ENCODE data around the gene CLC. TPM values are rescaled to one million over a fixed set of nuclear protein-coding genes. Genes with fewer than 3 reads are reported as not detected.

CLC gene
- total and polyA plus RNA-seq, 2 of the 13 experiments (the other 11 are each of a cell fraction or from before 2014, with no cell fraction given) = not detected

GRCh38 chr19:39752795-39753194, 15.0 kb upstream of the CLC start:
- H2AFZ ChIP-seq (ENCODE audit: low read length) = no peak overlapping the region
- intact Hi-C loops (cut with micrococcal nuclease; ENCODE audit: unreplicated experiment) = no loop called here
- no peak for ATAC-seq
- no peak overlapping the region for H3K9ac ChIP-seq (ENCODE audit: insufficient read depth, low read depth, low read length)
- H4K20me1 ChIP-seq (ENCODE audit: insufficient read depth, low read length) = no peaks in the 10 kb centered on the region
- BruUV-seq (replicated peaks) = no TSS peak
- H3K4me3 ChIP-seq (replicated peaks in 1 of 3; ENCODE audit: insufficient read depth in 1 of 3, low read depth in 2 of 3, low read length in 3 of 3) = no peak overlapping the region
- H3K27ac ChIP-seq (ENCODE audit: extremely low read length, insufficient read depth, low read length) = no peak overlapping the region
- H3K4me1 ChIP-seq (ENCODE audit: insufficient read depth, low read length) = no peaks in the 10 kb centered on the region
- no peak overlapping the region for H3K4me2 ChIP-seq (ENCODE audit: low read depth, low read length)
- H3K36me3 ChIP-seq (replicated peaks in 1 of 2; ENCODE audit: control insufficient read depth in 1 of 2, insufficient read depth in 2 of 2, low read length in 2 of 2) = no peaks in the 10 kb centered on the region
- no peaks in the 10 kb centered on the region for H3K9me3 ChIP-seq (ENCODE audit: low read length)
- peaks cover 0 to 7% of the 10 kb centered on the region in 2 experiments; a peak in 1 of 5 replicates for H3K27me3 ChIP-seq (ENCODE audit: control insufficient read depth in 1 of 2, insufficient read depth in 2 of 2, low read length in 2 of 2)
- no peak for DNase-seq (ENCODE audit: low spot score)
- H3K79me2 ChIP-seq (ENCODE audit: insufficient read depth, low read length) = no peaks in the 10 kb centered on the region
- in situ Hi-C loops (cut with HindIII; ENCODE audit: extremely low pct_ligation_motif_present, low pct_unique_long_range_greater_than_20kb) = no loop called here
- TF ChIP-seq PRMT3 (CRISPR knock-in tag; IDR thresholded peaks at IDR 0.05; ENCODE audit: borderline replicate concordance, low read depth) = no peak
- TF ChIP-seq ZNF550 (CRISPR knock-in tag; IDR thresholded peaks at IDR 0.05; ENCODE audit: borderline replicate concordance) = no peak
- no peak for TF ChIP-seq XRCC5 (optimal IDR thresholded peaks at IDR 0.05; ENCODE audit: low read length)
- TF ChIP-seq ZNF891 (CRISPR knock-in tag; IDR thresholded peaks at IDR 0.05) = no peak
- no peak for TF ChIP-seq ZBTB44 (CRISPR knock-in tag; IDR thresholded peaks at IDR 0.05)
- TF ChIP-seq ZNF33A (CRISPR knock-in tag; IDR thresholded peaks at IDR 0.05; ENCODE audit: borderline replicate concordance) = no peak
- TF ChIP-seq TAF15 (IDR thresholded peaks at IDR 0.05; ENCODE audit: low read depth, low read length, poor library complexity, severe bottlenecking) = no peak
- TF ChIP-seq CEBPZ (IDR thresholded peaks at IDR 0.05; ENCODE audit: low read length) = no peak
- no peak for TF ChIP-seq ZBTB7A (CRISPR knock-in tag; IDR thresholded peaks at IDR 0.05)
- TF ChIP-seq ZNF792 (CRISPR knock-in tag; IDR thresholded peaks at IDR 0.05) = no peak
- no peak for TF ChIP-seq ZNF446 (CRISPR knock-in tag; IDR thresholded peaks at IDR 0.05)
- TF ChIP-seq THAP8 (CRISPR knock-in tag; IDR thresholded peaks at IDR 0.05; ENCODE audit: borderline replicate concordance) = no peak
- TF ChIP-seq ZNF770 (CRISPR knock-in tag; IDR thresholded peaks at IDR 0.05) = no peak
- no peak for TF ChIP-seq ZNF235 (CRISPR knock-in tag; IDR thresholded peaks at IDR 0.05; ENCODE audit: borderline replicate concordance)
- no peak for TF ChIP-seq SETDB1 (CRISPR knock-in tag; IDR thresholded peaks at IDR 0.05; ENCODE audit: borderline replicate concordance)
- TF ChIP-seq SMARCC2 (IDR thresholded peaks at IDR 0.05) = no peak
- no peak for FAIRE-seq
- ChIA-PET POLR2A (no interaction called here), CTCF (ENCODE audit: low intra/inter-chr PET ratio, low total read pairs) (no interaction called here)
